Gastroesophageal sphincter (tissue), 3 donors: ENCODE data around the gene KRTAP10-7.

ENCODE experiments used
- EP300 ChIP-seq: sonication (generic); formaldehyde crosslinking; IDR thresholded peaks from one replicate; pipeline ENCODE4 v1.6.1; 2017; ENCODE audit warnings: antibody characterized with exemption, mild to moderate bottlenecking
- TF ChIP-seq, protein P1 (sequence below), 4 experiments: fragments of 200-600 bp in 2 of 4; fragments of 450-650 bp in 2 of 4; sonication (generic) in 1 of 4; IDR thresholded peaks; one replicate each; pipeline ENCODE4 v1.5.1; 2017 to 2019; ENCODE audit warnings: antibody characterized with exemption in 4 of 4, mild to moderate bottlenecking in 2 of 4, moderate library complexity in 2 of 4

DNA sequence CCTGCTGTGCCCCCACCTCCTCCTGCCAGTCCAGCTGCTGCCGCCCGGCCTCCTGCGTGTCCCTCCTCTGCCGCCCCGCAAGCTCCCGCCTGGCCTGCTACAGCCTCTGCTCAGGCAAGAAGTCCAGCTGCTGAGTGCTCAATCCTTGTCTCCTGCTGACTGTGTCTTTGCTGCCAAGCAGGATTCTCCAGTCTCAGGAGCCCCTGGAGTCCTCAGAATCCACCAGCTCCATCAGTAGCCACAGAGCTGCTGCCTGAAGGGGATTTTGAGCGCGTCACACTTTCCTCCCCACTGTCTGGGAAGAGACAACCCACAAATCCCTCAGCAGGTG lies 46.8 kb downstream of the KRTAP10-7 start:
- no peak for TF ChIP-seq EP300
- TF ChIP-seq, protein P1, sequence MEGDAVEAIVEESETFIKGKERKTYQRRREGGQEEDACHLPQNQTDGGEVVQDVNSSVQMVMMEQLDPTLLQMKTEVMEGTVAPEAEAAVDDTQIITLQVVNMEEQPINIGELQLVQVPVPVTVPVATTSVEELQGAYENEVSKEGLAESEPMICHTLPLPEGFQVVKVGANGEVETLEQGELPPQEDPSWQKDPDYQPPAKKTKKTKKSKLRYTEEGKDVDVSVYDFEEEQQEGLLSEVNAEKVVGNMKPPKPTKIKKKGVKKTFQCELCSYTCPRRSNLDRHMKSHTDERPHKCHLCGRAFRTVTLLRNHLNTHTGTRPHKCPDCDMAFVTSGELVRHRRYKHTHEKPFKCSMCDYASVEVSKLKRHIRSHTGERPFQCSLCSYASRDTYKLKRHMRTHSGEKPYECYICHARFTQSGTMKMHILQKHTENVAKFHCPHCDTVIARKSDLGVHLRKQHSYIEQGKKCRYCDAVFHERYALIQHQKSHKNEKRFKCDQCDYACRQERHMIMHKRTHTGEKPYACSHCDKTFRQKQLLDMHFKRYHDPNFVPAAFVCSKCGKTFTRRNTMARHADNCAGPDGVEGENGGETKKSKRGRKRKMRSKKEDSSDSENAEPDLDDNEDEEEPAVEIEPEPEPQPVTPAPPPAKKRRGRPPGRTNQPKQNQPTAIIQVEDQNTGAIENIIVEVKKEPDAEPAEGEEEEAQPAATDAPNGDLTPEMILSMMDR (IDR thresholded peaks at IDR 0.05) = no peak
